Prostate gland (tissue), 2 donors: ENCODE measurements around the gene LAG3. TPM values are rescaled to one million over a fixed set of nuclear protein-coding genes. Genes with fewer than 3 reads are reported as not detected.

Experiments
- DNase-seq: peaks from one replicate; pipeline ENCODE4 v3.0.0-alpha.2; 2019; ENCODE audit warnings: low spot score
- H3K27ac ChIP-seq, 2 donors: fragments of 200-600 bp; sonication (generic); 2 replicates each; pipeline ENCODE4 v1.5.1; 2017 to 2019
- H3K27me3 ChIP-seq: fragments of 200-600 bp; sonication (generic); replicated peaks from 2 replicates; pipeline ENCODE4 v1.5.1; 2019; ENCODE audit not compliant: insufficient read depth
- H3K36me3 ChIP-seq, 2 donors: fragments of 200-600 bp; sonication (generic); 1 replicate in 1 of 2; 2 replicates in 1 of 2; pipeline versions ENCODE4 v1.5.1 to v1.8.1; 2017 to 2019
- H3K4me1 ChIP-seq: fragments of 200-600 bp; sonication (generic); replicated peaks from 2 replicates; pipeline ENCODE4 v1.5.1; 2019
- H3K4me3 ChIP-seq, 2 donors: fragments of 200-600 bp; sonication (generic); 2 replicates each; pipeline ENCODE4 v1.5.1; 2017 to 2019
- H3K9me3 ChIP-seq: fragments of 200-600 bp; sonication (generic); 2 replicates; pipeline ENCODE4 v1.5.1; 2017
- POLR2A ChIP-seq: fragments of 450-650 bp; IDR thresholded peaks from one replicate; pipeline ENCODE4 v1.6.1; 2016; ENCODE audit warnings: antibody characterized with exemption, mild to moderate bottlenecking
- POLR2AphosphoS5 ChIP-seq: sonication (generic); formaldehyde crosslinking; IDR thresholded peaks from one replicate; pipeline ENCODE4 v1.6.1; 2017; ENCODE audit warnings: antibody characterized with exemption
- WGBS: methylation state at CpG from one replicate; pipeline ENCODE4 v1.1.5; 2018; 5-methylcytosine and 5-hydroxymethylcytosine counted together
- intact Hi-C: fragments of 100-400 bp; cut with DNase I; formaldehyde crosslinking; loops from one replicate; pipeline ENCODE4 v1.14.2; 2022
- total RNA-seq, 2 donors: library from RNA; depleted of rRNA; stranded (reverse); fragments of >200 nt; gene quantifications; one replicate each; pipeline ENCODE4 v1.1.0, GENCODE V29; 2016
- TF ChIP-seq, protein P1 (sequence below), 4 experiments: fragments of 200-600 bp in 2 of 4; fragments of 450-650 bp in 2 of 4; sonication (generic) in 2 of 4; IDR thresholded peaks; 1 replicate in 3 of 4; 2 replicates in 1 of 4; pipeline ENCODE4 v1.5.1; 2016 to 2019; ENCODE audit warnings: antibody characterized with exemption in 4 of 4, mild to moderate bottlenecking in 2 of 4, moderate library complexity in 2 of 4

The LAG3 gene
- total RNA-seq, 2 donors from 2014 or later, result 0.73 to 13.1 TPM

DNA sequence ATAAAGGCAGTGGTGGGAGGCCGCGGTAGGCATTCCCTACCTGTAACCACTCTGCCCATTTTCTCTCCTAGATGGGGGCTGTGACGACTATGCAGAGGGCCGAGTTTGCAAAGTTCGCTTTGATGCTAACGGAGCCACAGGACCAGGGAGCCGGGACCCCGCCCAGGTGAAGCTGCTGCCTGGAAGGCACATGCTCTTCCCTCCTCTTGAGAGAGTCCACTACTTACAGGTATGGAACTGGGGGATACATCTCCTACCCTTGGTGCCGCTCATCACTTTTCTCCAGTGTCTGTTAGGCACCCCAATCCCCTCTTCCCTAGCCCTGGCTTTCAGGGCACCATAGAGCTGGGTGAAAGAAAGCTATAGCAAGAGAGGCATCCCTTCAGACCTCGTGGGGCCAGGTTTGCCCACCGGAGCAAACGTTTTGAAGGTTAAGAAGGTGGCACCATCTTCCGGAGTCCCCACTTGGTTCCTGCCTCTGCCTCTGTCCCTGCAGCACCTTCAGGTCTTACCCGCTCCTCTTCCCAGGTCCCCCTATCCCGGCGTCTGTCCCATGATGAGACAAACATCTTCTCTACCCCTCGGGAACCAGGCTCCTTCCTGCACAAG, 53.9 kb downstream of the LAG3 start:
- no peaks in the 10 kb centered on the region for H3K36me3 ChIP-seq
- intact Hi-C loops, result loop anchor here (5.0 kb wide), 3 partner anchors 59 to 209 kb away; partner anchors contain the start of genes MLF2 and PTMS
- no peaks in the 10 kb centered on the region for H3K27me3 ChIP-seq
- DNase-seq, result no peak
- 77% methylated on average over 17 of the region's 17 CpGs for WGBS
- TF ChIP-seq POLR2AphosphoS5, result no peak
- H3K27ac ChIP-seq, result no peak overlapping the region
- H3K4me1 ChIP-seq, result no peaks in the 10 kb centered on the region
- H3K4me3 ChIP-seq, result no peak overlapping the region
- no peaks in the 10 kb centered on the region for H3K9me3 ChIP-seq

DNA sequence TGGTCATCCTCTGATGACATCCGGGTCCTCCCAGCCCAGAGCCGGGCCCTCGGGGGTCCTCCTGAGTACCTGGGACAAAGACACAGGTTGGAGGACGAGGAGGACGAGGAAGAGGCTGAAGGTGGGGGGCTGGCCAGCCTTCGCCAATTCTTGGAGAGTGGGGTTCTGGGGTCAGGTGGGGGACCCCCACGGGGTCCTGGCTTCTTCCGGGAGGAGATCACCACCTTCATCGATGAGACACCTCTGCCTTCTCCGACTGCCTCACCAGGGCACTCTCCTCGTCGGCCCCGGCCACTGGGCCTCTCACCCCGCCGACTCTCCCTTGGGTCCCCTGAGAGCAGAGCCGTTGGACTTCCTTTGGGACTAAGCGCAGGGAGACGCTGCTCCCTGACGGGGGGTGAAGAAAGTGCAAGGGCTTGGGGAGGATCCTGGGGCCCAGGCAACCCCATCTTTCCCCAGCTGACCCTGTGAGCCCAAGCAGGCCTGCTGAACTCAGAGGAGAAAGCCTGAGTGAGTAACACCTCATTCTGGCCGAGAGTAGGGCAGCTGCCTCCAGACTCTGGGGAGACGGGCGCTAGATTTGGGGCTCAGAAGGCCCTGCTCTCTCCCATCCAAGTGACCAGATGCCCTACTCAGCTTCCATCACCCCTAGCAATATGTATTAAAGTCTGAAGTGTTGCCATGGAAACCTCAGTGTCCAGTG, 54.6 kb downstream of the LAG3 start:
- no peaks in the 10 kb centered on the region for H3K27me3 ChIP-seq
- no peak overlapping the region for H3K4me3 ChIP-seq
- H3K4me1 ChIP-seq, result no peaks in the 10 kb centered on the region
- WGBS, result 69% methylated on average over 22 of the region's 22 CpGs
- no peaks in the 10 kb centered on the region for H3K36me3 ChIP-seq
- no peak for DNase-seq
- intact Hi-C loops, result loop anchor here (5.0 kb wide), 3 partner anchors 60 to 210 kb away; partner anchors contain the start of genes MLF2 and PTMS
- TF ChIP-seq POLR2AphosphoS5 (no peak), POLR2A (no peak)
- TF ChIP-seq, protein P1, sequence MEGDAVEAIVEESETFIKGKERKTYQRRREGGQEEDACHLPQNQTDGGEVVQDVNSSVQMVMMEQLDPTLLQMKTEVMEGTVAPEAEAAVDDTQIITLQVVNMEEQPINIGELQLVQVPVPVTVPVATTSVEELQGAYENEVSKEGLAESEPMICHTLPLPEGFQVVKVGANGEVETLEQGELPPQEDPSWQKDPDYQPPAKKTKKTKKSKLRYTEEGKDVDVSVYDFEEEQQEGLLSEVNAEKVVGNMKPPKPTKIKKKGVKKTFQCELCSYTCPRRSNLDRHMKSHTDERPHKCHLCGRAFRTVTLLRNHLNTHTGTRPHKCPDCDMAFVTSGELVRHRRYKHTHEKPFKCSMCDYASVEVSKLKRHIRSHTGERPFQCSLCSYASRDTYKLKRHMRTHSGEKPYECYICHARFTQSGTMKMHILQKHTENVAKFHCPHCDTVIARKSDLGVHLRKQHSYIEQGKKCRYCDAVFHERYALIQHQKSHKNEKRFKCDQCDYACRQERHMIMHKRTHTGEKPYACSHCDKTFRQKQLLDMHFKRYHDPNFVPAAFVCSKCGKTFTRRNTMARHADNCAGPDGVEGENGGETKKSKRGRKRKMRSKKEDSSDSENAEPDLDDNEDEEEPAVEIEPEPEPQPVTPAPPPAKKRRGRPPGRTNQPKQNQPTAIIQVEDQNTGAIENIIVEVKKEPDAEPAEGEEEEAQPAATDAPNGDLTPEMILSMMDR (IDR thresholded peaks at IDR 0.05), result no peak
- no peaks in the 10 kb centered on the region for H3K9me3 ChIP-seq
- peak overlapping the region; percentile 8 to 53 for H3K27ac ChIP-seq

DNA sequence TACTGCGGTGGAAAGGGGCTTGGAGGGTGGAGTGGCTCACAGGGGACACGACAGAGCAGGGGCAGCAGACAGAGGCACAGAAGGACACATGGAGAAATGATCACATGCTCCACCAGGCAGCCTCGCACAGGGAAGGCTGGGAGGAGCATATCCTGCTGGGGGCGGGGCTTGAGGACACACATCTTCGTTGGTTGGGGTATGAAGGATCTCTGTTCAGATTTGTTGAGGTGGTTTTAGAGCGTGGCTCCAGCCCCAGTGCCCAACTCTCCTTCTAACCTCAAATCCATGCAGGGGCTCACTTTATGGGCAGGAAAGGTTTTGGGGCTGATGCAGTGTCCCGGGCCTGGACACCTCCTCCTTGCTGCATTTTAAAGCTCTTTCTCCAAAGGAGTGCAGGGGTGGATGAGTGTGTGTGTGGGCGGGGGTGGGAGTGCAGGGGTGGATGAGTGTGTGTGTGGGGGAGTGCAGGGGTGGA, 55.2 kb downstream of the LAG3 start:
- intact Hi-C loops, result loop anchor here (5.0 kb wide), 3 partner anchors 60 to 210 kb away; partner anchors contain the start of genes MLF2 and PTMS

More for the DNA sequence above, 55.2 kb downstream of the LAG3 start:
- H3K27ac ChIP-seq, result peak overlapping the region; percentile 8 to 53
- no peaks in the 10 kb centered on the region for H3K9me3 ChIP-seq
- no peaks in the 10 kb centered on the region for H3K36me3 ChIP-seq
- TF ChIP-seq POLR2AphosphoS5, result peak; percentile 74
- TF ChIP-seq, protein P1 (IDR thresholded peaks at IDR 0.05), result no peak
- DNase-seq, result peak; percentile 83
- 7% methylated on average over 8 of the region's 8 CpGs for WGBS
- H3K27me3 ChIP-seq, result no peaks in the 10 kb centered on the region
- H3K4me3 ChIP-seq, result peak overlapping the region in 1 of 2 donors; percentile 4
- no peaks in the 10 kb centered on the region for H3K4me1 ChIP-seq

Other genes with a start within 250 kb of the LAG3 start
- 1,000 to 10,000 TPM; 1,469 to 2,105 TPM for gene GAPDH, start 238.0 kb upstream of the LAG3 start, total RNA-seq
- gene IFFO1, start 216.5 kb upstream of the LAG3 start, total RNA-seq, result 10 to 100 TPM in 1 of 2 donors, 1 to 10 TPM in 1; 4.8 to 22.9 TPM
- gene NOP2, start 204.2 kb upstream of the LAG3 start, total RNA-seq, result 10 to 100 TPM; 14.5 to 42.9 TPM
- 100 to 1,000 TPM; 124 to 240 TPM for gene CHD4, start 165.1 kb upstream of the LAG3 start, total RNA-seq
- 1 to 10 TPM in 1 of 2 donors, under 1 TPM in 1; 0.59 to 1.9 TPM for gene LPAR5, start 136.6 kb upstream of the LAG3 start, total RNA-seq
- 10 to 100 TPM in 1 of 2 donors, 1 to 10 TPM in 1; 2.3 to 49.6 TPM for gene ACRBP, start 125.1 kb upstream of the LAG3 start, total RNA-seq
- 10 to 100 TPM; 75.5 to 78.9 TPM for gene ING4, start 109.4 kb upstream of the LAG3 start, total RNA-seq
- 10 to 100 TPM; 42.9 to 68.6 TPM for gene ZNF384, start 83.1 kb upstream of the LAG3 start, total RNA-seq
- gene PIANP, start 71.7 kb upstream of the LAG3 start, total RNA-seq, result 1 to 10 TPM in 1 of 2 donors, not detected in 1; 3.1 TPM
- gene COPS7A, start 48.5 kb upstream of the LAG3 start, total RNA-seq, result 10 to 100 TPM; 92.0 to 92.6 TPM
- gene MLF2, start 19.4 kb upstream of the LAG3 start, total RNA-seq, result 100 to 1,000 TPM; 267 to 282 TPM
- 100 to 1,000 TPM; 285 to 339 TPM for gene PTMS, start 6.2 kb upstream of the LAG3 start, total RNA-seq
- 1 to 10 TPM; 1.6 to 8.6 TPM for gene CD4, start 17.0 kb downstream of the LAG3 start, total RNA-seq
- gene GPR162, start 49.3 kb downstream of the LAG3 start, total RNA-seq, result 1 to 10 TPM; 4.3 to 4.4 TPM
- gene P3H3, start 55.9 kb downstream of the LAG3 start, total RNA-seq, result 10 to 100 TPM; 25.7 to 28.8 TPM
- 1 to 10 TPM; 2.3 to 2.4 TPM for gene GNB3, start 68.4 kb downstream of the LAG3 start, total RNA-seq
- 10 to 100 TPM in 1 of 2 donors, 1 to 10 TPM in 1; 1.7 to 16.2 TPM for gene CDCA3, start 78.8 kb downstream of the LAG3 start, total RNA-seq
- 10 to 100 TPM; 58.3 to 84.1 TPM for gene USP5, start 79.6 kb downstream of the LAG3 start, total RNA-seq
- 100 to 1,000 TPM; 404 to 443 TPM for gene TPI1, start 95.0 kb downstream of the LAG3 start, total RNA-seq
- gene SPSB2, start 100.8 kb downstream of the LAG3 start, total RNA-seq, result 10 to 100 TPM; 12.7 to 23.5 TPM
- 10 to 100 TPM; 15.9 to 25.3 TPM for gene LRRC23, start 132.3 kb downstream of the LAG3 start, total RNA-seq
- gene ENO2, start 142.1 kb downstream of the LAG3 start, total RNA-seq, result 10 to 100 TPM in 1 of 2 donors, 1 to 10 TPM in 1; 6.9 to 13.0 TPM
- gene ATN1, start 155.4 kb downstream of the LAG3 start, total RNA-seq, result 100 to 1,000 TPM in 1 of 2 donors, 10 to 100 TPM in 1; 93.0 to 129 TPM
- gene RNU7-1, start 171.3 kb downstream of the LAG3 start, total RNA-seq, result not detected
- 100 to 1,000 TPM; 352 to 711 TPM for gene C12orf57, start 171.5 kb downstream of the LAG3 start, total RNA-seq
- 10 to 100 TPM; 30.6 to 43.2 TPM for gene PTPN6, start 178.8 kb downstream of the LAG3 start, total RNA-seq
- 100 to 1,000 TPM; 177 to 230 TPM for gene PHB2, start 198.1 kb downstream of the LAG3 start, total RNA-seq
- 10 to 100 TPM; 37.7 to 46.3 TPM for gene EMG1, start 198.4 kb downstream of the LAG3 start, total RNA-seq
- 10 to 100 TPM; 59.9 to 86.9 TPM for gene LPCAT3, start 246.0 kb downstream of the LAG3 start, total RNA-seq